Coronary artery (tissue), 2 donors: ENCODE measurements around the gene C1orf185.
"Not testable (repeated sequence)": the region's sequence is repeated elsewhere in the genome, so short reads cannot be mapped to it uniquely, and the experiment has no call there.

Experiments
- DNase-seq: peaks from one replicate; pipeline ENCODE4 v3.0.0-alpha.2; 2017; ENCODE audit warnings: low spot score
- H3K27ac ChIP-seq, 2 donors: fragments of 200-600 bp; sonication (generic); one replicate each; pipeline ENCODE4 v1.5.1; 2016 to 2019
- H3K4me3 ChIP-seq: fragments of 200-600 bp; sonication (generic); 2 replicates; pipeline ENCODE4 v1.5.1; 2016; ENCODE audit warnings: mild to moderate bottlenecking, moderate library complexity
- TF ChIP-seq, protein P1 (sequence below): fragments of 200-600 bp; sonication (generic); IDR thresholded peaks from one replicate; pipeline ENCODE4 v1.5.1; 2019; ENCODE audit warnings: antibody characterized with exemption

The C1orf185 gene

GRCh38 chr1:51165540-51165939 lies 63.5 kb downstream of the C1orf185 start:
- H3K27ac ChIP-seq: no peak overlapping the region
- TF ChIP-seq, protein P1, sequence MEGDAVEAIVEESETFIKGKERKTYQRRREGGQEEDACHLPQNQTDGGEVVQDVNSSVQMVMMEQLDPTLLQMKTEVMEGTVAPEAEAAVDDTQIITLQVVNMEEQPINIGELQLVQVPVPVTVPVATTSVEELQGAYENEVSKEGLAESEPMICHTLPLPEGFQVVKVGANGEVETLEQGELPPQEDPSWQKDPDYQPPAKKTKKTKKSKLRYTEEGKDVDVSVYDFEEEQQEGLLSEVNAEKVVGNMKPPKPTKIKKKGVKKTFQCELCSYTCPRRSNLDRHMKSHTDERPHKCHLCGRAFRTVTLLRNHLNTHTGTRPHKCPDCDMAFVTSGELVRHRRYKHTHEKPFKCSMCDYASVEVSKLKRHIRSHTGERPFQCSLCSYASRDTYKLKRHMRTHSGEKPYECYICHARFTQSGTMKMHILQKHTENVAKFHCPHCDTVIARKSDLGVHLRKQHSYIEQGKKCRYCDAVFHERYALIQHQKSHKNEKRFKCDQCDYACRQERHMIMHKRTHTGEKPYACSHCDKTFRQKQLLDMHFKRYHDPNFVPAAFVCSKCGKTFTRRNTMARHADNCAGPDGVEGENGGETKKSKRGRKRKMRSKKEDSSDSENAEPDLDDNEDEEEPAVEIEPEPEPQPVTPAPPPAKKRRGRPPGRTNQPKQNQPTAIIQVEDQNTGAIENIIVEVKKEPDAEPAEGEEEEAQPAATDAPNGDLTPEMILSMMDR: no peak
- DNase-seq: no peak
- H3K4me3 ChIP-seq: no peak overlapping the region

- Histone ChIP-seq H3K27ac (no peak overlapping the region), H3K4me3 (no peak overlapping the region)
- DNase-seq: no peak
- TF ChIP-seq, protein P1: no peak
Measured at GRCh38 chr1:51168266-51168845, 66.3 kb downstream of the C1orf185 start.

- Histone ChIP-seq H3K4me3 (no peak overlapping the region), H3K27ac (no peak overlapping the region)
- DNase-seq: no peak
- TF ChIP-seq, protein P1: no peak
Measured at GRCh38 chr1:51168936-51169335, 66.9 kb downstream of the C1orf185 start.

GRCh38 chr1:51170342-51170741 lies 68.3 kb downstream of the C1orf185 start:
- Histone ChIP-seq H3K4me3 (no peak overlapping the region), H3K27ac (no peak overlapping the region)
- no peak for DNase-seq
- TF ChIP-seq, protein P1: no peak

GRCh38 chr1:51172811-51173210 lies 70.8 kb downstream of the C1orf185 start:
- H3K27ac ChIP-seq: no peak overlapping the region
- TF ChIP-seq, protein P1: no peak
- no peak overlapping the region for H3K4me3 ChIP-seq
- no peak for DNase-seq

DNA sequence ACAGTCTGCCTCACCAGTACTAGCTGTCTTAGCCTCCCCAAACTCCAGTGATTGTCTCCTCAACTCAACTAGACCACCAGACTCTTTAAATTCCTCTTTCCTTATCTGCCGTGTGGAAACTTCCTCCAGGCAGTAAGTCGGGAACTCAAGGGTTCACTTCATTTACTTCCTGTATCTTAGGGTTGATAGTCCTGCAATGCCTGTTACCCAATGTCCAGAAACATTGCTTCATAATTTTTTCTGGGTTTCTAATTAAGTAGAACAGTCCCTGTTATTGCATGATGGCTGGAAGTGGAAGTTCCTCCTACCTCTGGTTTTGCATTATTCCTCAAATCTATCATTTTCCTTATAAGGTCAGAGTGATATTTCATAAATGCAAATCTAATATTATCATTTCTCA lies 73.2 kb downstream of the C1orf185 start:
- Histone ChIP-seq H3K4me3 (no peak overlapping the region), H3K27ac (no peak overlapping the region)
- TF ChIP-seq, protein P1: no peak
- no peak for DNase-seq

GRCh38 chr1:51177988-51178387 lies 76.0 kb downstream of the C1orf185 start:
- not testable (repeated sequence) for DNase-seq, H3K4me3 ChIP-seq, H3K27ac ChIP-seq

DNA sequence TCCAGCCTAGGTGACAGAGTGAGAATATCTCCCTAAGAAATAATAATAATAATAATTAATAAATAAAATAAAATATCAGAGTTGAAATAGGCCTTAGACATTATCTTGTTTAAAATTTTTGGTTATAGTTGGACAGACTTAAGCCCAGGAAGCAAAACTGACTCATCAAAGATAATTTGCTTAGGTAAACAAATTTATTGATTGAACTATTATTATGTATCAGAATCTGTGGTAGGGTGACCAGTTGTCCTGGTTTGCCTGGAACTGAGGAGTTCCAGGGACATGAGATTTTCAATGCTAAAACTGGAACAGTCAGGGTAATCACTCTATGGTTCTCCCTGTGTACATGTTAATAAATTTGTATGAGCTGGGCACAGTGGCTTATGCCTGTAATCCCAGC lies 86.2 kb downstream of the C1orf185 start:
- no peak overlapping the region for H3K27ac ChIP-seq
- TF ChIP-seq, protein P1: no peak
- H3K4me3 ChIP-seq: no peak overlapping the region
- DNase-seq: no peak
